GM19035 (cell line): Measurements from ENCODE around the gene SCOC.
"Not testable (repeated sequence)": the region's sequence is repeated elsewhere in the genome, so short reads cannot be mapped to it uniquely, and the experiment has no call there.

Experiments
- ATAC-seq: cut with Tn5 transposase; IDR thresholded peaks from one replicate; pipeline ENCODE4 v1.9.1; 2021; ENCODE audit not compliant: unreplicated experiment

SCOC gene

DNA sequence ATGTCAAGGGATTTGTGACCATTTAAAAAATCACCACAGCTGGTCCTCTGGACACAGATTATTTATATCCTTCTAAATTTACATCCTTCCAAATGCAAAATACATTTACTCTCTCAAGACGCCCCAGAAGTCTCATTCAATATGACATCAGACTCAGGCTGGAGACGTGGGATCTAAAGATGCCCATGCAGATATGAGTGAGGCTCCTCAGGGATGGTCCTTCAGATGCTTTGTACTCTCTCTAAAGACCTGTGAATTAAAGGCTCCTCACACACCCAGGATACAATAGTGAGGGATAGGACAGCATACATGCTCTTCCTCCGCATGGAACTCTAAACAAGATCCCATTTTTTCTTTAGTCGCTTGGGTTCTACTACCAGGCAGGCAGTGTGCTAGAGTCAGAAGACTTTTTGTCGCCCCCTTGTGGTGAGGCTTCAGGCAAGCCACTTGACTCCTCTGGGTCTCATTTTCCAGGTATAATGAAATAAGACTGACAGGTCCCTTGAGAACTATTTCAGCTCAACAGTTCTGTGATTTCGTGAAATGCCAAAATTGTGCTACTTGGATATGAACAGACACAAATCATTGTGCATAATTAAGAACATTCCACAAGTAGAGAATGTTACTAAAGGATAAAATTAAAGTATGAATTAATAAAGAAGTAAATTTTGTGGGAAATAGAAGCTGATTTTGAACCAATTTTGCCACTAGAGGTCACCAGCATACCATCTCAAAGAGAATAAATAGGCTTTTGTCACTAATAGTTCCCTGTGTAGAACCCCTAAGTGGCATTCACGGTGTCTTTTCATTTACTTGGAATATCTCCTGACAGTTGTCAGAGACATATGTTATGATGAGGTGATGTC, 13.7 kb upstream of the SCOC start:
- ATAC-seq: peak; percentile 97

DNA sequence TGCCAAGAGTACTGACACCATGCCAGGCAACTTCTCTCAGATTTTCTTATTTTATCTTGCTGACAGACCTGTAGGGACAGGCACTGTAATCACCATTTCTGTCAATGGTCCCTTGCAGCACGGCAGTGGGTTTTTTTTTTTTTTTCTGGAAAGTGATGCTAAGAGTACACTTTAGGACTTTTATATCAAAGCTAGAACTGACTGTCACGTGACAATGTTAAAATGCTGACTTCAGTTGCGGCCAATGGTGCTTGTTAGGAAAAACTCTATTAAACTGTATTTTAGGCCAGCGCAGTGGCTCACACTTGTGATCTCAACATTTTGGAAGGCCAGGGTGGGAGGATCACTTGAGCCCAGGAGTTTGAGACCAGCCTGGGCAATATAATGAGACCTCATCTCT, 12.3 kb upstream of the SCOC start:
- ATAC-seq: no peak

DNA sequence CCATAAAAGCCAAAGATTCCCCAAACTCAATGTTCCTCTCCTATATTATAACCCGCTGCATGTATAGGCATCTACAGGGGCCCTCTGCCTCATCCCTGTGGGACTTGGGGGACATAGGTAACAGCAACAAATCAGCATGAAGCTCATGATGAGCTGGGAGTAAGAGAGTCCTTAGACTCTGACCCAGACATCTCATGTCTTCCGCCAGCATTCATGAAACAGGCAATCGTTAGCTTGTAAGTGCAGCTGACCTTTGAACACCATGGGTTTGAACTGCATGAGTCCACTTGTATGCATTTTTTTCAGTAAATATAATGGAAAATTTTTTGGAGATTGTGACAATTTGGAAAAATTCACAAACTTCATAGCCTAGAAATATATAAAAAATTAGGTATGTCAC, 10.4 kb upstream of the SCOC start:
- no peak for ATAC-seq

DNA sequence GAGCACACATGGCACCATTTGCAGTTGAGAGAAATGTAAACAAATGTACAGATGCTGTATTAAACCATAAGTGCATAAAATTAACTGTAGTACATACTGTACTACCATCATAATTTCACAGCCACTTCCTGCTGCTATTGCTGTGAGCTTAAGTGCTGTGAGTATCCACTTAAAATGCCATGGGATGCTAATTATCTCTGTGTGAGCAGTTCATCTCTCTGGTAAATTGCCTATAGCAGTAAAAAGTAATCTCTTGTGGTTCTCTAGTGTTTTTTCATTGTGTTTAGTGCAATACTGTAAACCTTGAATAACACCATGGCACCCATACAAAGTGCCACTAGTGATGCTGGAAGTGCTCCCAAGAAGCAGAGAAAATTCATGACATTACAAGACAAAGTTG, 9.9 kb upstream of the SCOC start:
- no peak for ATAC-seq

DNA sequence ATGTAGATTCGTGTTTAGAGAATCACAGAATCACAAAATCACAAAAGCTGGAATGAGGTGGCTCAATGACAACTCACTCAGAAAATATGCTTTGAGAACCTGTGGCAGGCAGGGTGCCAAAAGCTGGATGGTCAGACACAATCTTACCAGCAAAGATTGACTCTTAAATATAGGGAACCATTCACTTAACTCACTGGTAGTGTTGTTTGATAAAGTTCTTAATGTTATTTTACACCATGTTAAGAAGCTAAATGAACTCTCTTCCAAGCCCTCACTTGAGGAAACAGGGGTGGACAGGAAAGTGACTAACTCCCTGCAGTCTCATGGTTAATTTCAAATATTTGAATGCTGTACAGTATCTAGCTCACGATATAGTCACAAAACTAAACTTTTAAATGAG, 5.7 kb upstream of the SCOC start:
- ATAC-seq: no peak

DNA sequence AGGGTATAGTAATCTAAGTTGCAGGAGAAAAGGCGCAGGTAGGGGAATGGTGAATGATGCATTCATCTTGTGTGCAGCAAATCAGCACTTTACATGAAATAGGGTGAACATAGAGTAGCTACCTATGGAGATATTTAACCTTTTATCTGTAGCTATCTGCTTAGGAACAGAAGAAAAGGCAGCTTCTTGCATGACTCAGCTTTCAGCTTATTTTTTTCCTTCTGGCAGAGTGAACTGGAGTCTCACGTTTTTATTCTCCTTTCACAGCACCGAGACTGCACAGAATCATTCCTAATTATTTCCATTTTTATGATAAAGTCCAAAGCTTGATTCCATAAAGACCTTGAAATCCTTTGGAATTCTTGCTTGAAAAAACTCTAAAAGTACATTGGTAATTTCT, 4.8 kb upstream of the SCOC start:
- no peak for ATAC-seq

DNA sequence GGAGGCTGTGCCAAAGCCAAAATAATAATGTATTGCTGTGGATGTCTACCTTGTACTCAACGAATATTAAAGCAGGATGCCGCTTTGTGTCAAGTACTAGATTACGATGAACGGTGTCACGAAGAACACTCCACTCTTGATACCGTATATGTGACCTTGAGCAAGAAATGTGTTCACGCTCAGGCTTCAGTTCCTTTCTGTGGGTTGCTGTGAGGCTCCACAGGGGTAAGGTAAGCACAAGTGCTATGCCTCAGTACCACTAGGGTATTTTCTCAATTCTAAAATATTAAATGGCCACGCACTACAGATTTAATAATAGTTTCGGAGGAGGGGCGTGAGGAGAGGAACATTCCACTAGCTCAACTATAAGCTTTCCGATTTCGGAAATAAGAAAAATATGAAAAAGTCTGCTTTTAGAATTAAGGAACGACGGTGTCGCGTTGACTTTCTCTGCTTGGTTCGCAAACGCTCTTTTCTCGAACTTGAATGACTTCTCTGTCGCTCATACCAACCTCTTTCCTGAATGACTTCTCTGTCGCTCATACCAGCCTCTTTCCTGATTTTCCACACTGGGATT, 607 bp upstream of the SCOC start:
- peak; percentile 60 for ATAC-seq

DNA sequence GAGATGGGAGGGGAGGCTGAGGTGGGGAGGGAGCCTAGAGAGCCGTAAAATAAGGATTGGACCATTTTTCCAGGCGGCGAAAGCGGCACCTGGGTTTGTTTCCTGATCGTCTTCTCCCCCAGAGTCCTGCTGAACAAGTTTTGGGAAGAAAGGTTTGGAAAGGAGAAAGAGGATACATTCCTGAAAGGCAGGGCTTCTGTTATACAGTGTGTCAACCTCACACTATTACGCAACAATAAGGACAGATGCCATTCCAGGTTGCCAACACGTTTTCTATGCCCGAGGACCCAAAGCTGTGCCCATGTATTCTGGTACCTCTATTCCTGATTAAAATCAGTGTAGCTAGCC, 658 bp downstream of the SCOC start:
- no peak for ATAC-seq

DNA sequence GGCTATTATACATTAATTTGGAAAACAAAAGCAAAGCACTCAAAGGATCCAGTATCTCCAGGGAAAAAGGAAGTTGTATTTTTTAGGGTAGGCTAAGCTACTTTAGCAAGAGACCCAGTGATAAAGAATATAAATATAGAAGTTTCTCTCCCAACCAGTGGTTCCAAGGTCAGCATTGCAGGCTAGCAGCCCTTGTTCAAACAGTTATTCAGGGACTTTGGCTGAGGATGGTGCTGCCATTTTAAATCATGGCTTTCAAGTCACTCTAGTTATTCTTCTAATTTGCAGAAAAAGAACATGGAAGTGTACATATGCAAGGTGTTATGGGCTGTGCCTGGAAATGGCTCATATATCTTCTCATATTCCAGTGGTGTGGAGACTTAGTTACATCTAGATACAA, 9.3 kb downstream of the SCOC start:
- no peak for ATAC-seq

DNA sequence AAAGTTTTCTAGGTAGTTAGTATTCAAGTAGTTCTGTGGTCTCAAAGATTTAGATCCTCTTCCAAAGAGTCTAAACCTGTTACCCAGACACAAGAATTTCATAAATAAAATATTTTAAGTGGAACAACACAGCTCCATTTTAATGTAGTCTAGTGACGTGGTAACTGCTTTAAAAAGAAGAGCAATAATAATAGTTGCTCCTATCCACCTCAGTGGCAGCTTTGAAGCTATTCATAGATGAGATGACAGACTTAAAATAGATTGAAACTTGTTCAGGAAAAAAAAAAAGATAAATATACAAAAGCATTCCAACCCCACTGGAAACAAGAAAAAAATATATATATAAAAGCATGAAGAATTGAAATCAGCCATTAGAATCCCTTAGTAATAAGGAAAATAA, 14.6 kb downstream of the SCOC start:
- ATAC-seq: no peak

DNA sequence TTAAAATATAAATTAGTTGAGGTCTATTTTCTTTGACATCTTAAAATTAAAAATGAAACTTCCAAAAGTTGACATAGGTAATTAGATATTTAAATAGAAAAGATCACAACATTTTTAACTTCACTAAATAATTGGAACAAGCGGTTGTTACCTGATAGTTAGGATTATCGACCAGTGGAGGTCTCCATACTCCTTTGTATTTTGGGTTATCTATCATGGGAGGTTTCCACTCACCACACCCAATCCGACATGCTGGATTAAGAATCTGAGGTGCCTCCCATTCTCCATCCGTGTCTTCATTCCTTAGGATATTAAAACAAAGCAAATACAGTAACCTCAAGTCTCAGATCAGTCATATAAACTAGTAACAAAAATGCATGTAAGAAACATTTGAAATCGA, 22.2 kb downstream of the SCOC start:
- no peak for ATAC-seq

DNA sequence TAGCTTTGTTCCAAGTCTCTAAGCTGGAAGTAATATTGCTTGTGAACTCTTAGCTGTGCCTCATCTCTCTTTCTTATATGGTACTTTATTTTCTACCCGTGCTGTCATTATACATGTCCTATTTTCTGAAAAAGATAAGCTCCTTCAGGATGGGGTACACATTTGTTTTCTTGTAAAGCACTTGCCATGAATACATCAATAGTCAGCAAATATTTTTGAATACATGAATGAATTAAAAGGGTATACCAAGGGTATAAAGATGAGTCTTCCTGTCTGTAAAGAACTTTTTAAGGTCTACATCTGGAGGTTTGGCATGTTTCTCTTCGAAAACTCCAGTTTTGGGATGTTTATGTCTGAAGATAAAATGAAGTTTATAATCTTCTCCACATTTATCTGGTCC, 26.7 kb downstream of the SCOC start:
- ATAC-seq: no peak

DNA sequence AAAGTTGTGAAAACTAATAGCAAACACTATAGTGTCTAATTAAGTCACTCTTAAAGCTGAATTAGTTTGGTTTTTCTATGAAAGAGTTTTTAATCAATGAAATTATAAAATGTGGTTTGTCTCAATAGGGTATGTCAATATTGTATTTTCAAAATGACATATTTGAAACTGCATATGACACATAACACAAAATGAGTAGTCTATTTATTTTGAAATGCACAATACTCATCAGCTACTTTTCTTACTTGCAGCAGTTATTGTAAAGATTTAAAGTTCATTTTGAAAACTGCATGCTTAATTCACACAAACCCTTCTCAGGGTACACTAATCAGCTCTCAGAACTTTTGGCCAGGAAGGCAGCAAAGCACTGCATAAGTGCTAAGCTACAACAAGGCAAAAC, 32.8 kb downstream of the SCOC start:
- ATAC-seq: no peak

DNA sequence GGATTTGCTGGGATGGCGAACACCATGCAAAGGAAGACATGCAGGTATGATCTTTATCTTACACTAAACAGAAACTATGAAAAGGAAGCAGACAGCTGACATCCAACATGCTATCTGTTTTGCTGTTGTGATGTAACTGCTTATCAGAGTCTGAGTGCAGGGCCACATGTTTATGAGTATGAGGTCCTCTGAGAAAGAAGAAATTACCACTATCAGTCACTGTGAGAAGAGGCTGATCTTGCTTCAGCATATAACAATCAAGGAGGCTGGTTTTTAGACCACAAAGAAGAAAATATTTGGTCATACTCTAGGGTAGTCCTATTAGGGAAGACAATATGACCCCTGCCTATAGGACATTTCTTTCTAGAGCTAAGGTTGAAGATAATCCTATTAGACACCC, 35.5 kb downstream of the SCOC start:
- no peak for ATAC-seq

DNA sequence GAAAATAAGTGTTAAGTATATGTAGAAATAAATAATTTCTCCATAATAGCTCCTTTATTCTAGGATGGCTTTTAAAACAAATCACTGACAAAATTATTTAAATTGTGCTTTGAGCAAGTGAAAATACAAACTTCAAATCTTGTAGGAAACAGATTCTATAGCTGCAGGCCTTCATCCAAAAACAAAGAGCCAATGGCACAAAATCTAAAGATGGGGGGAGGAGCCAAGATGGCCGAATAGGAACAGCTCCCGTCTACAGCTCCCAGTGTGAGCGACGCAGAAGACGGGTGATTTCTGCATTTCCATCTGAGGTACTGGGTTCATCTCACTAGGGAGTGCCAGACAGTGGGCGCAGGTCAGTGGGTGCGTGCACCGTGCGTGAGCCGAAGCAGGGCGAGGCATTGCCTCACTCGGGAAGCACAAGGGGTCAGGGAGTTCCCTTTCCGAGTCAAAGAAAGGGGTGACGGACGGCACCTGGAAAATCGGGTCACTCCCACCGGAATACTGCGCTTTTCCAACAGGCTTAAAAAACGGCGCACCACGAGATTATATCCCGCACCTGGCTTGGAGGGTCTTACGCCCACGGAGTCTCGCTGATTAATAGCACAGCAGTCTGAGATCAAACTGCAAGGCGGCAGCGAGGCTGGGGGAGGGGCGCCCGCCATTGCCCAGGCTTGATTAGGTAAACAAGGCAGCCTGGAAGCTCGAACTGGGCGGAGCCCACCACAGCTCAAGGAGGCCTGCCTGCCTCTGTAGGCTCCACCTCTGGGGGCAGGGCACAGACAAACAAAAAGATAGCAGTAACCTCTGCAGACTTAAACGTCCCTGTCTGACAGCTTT, 39.9 kb downstream of the SCOC start:
- not testable (repeated sequence) for ATAC-seq

DNA sequence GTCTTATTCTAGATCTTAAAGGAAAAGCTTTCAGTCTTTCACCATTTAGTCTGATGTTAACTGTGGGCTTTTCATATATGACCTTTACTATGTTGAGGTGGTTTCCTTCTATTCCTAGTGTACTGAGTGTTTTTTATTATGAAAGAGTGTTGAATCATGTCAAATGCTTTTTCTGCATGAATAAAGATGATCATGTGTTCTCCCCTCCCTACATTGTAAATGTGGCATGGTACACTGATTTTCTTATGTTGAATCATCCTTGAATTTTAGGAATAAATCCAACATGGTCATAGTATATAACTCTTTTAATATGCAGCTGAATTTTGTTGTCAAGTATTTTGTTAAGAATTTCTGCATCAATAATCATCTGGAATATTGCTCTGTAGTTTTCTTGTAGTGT, 49.7 kb downstream of the SCOC start:
- ATAC-seq: no peak

DNA sequence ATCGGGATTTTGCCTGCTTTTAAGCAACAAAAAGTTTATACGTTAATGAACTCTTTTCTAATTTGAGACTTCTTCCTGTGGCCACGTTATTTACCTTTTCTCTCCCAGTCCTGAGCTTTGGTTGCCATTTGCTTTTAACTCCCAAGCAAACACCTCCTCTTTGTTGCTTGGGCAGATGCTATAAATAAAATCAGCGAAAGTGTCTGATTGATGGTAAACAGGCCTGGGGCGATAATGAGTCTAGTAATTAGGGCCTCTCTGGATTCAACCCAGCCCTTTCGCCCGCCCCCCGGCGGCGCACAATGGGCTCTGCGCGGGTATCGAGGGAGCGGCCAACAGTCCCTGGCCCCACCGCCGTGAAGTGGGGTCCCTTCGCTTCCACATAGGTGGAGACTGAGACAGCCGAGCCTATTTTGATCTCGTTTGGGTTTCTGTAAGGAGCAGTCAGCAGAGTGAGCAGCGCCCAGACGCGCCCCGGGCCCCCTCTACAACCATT, 53.2 kb downstream of the SCOC start:
- ATAC-seq: peak; percentile 15

DNA sequence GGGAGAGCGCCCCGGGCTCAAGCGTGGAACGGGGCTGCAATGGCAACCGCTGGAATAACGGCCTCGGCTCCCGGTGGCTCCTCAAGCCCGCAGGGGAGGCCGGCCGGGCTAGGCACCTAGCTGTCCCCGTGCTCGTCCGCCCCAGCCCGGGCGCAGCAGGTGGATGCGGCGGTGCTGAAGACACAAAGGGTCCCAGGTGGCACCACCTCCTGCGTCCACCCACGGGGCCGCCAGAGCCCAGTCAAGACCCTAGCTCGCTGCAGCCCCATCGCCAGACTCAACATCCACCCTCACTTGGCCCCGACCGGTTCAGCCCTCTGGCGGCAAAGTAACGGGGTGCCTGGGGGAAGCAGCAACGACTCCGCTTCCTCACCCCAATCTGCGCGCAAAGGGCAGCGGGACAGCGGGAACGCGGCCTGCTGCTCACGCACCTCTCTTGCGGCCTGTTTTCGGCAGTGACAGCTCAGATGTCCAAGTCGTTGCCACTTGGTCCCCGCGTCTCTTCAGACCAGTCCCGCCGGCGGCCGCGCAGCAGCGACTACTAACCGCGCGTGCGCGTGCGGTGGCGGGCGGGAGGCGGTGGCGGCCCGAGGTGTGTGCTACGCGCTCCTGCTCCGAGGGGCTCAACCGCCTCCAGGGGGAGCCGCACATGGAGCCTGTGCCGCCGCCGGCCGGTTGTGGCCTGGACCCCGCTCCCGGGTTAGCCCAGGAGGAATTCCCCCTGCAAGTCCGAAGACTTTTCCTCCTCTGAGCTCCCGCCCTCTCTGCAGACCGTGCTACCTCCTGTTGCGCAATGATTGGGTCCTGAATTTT, 53.9 kb downstream of the SCOC start, which contains the start of gene CLGN:
TSS of gene CLGN (minus strand) at position 543 of the 813 bp plus-strand sequence. CDS start 14,570 bp downstream, outside the sequence.
- ATAC-seq: peak; percentile 86

DNA sequence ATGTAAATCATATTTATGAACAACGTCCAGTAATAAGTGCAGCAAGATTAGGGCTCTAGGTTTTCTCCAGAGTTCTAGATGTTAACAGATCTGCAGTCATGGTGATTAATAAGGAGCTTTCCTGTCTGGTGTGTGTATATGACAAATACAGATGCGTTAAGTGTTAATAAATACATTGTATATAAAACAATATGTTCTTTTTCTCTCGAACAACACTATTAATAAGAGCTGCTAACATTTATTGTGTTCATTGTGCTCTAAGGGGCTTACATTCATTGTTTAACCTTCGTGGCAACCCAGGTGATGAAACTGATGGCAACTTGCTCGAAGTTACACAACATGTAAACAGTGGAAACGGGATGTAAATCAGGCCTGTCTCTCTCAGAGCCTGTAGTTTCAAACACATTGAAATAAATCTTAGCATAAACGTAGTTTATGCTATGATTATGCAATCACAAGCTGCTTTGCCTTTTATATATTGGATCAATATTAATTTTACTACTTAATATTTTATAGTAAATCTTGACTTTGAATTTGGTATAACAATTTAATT, 54.5 kb downstream of the SCOC start:
- ATAC-seq: no peak
